A549 (cell line): ENCODE data around the gene APLP2. TPM values are rescaled to one million over a fixed set of nuclear protein-coding genes. Genes with fewer than 3 reads are reported as not detected.

ENCODE experiments used
- ATAC-seq, 2 experiments: fragments of 200-7000 bp in 1 of 2; fragments of >200 bp in 1 of 2; cut with Nextera tagmentation in 1 of 2; cut with Tn5 transposase in 1 of 2; 3 replicates each; pipeline versions ENCODE4 v1.8.0 to v1.9.1; 2018 to 2020; ENCODE audit warnings: mild to moderate bottlenecking in 1 of 2, moderate library complexity in 1 of 2
- CTCF ChIA-PET: fragments of 300-600 bp; sonication (Branson Sonifier 250); formaldehyde crosslinking; extraction: SDS; loops from one replicate; lab custom pipeline; 2021; ENCODE audit warnings: antibody characterized with exemption, inconsistent platforms; lab: Yijun Ruan, JAX
- POLR2A ChIA-PET: fragments of 350-600 bp; formaldehyde crosslinking; extraction: SDS; loops from one replicate; lab custom pipeline; 2021; ENCODE audit warnings: antibody characterized with exemption, inconsistent platforms; lab: Yijun Ruan, JAX
- DNase-seq, 2 experiments: peaks; one replicate each; pipeline versions ENCODE4 v3.0.0 to v3.0.0-alpha.2; 2011 to 2016; ENCODE audit warnings: low read depth in 1 of 2, low spot score in 1 of 2
- FAIRE-seq: peaks from 2 replicates; lab custom pipeline; 2011; peaks lifted over from hg19 to GRCh38; lab: Jason Lieb, UNC
- H3K27ac ChIP-seq, 2 experiments: fragments of >200 bp; sonication (Bioruptor Twin); formaldehyde crosslinking; 3 replicates each; pipeline ENCODE4 v1.5.1; 2016 to 2017
- H3K4me1 ChIP-seq: fragments of >200 bp; sonication (Bioruptor Twin); formaldehyde crosslinking; 3 replicates; pipeline ENCODE4 v1.6.1; 2016
- H3K4me2 ChIP-seq: fragments of >200 bp; sonication (Bioruptor Twin); formaldehyde crosslinking; 3 replicates; pipeline ENCODE4 v1.6.1; 2016
- H3K4me3 ChIP-seq: fragments of >200 bp; sonication (Bioruptor Twin); formaldehyde crosslinking; 3 replicates; pipeline ENCODE4 v1.5.1; 2016
- H3K9me3 ChIP-seq: fragments of >200 bp; sonication (Bioruptor Twin); formaldehyde crosslinking; 3 replicates; pipeline ENCODE4 v1.6.1; 2016
- BHLHE40 ChIP-seq: IDR thresholded peaks from 2 replicates; pipeline ENCODE4 v1.6.1; 2012; ENCODE audit warnings: low read depth, low read length, inconsistent platforms
- CBX8 ChIP-seq: fragments of 200-600 bp; sonication (generic); IDR thresholded peaks from 2 replicates; pipeline ENCODE4 v1.6.1; 2016
- CHD2 ChIP-seq: fragments of 150-350 bp; IDR thresholded peaks from 2 replicates; pipeline ENCODE4 v1.6.1; 2014; ENCODE audit warnings: low read length; ENCODE audit not compliant: partially characterized antibody
- CHD4 ChIP-seq: fragments of 200-600 bp; sonication (generic); IDR thresholded peaks from 2 replicates; pipeline ENCODE4 v1.6.1; 2016; ENCODE audit warnings: antibody characterized with exemption, mild to moderate bottlenecking, borderline replicate concordance
- ESRRA ChIP-seq: fragments of 150-350 bp; IDR thresholded peaks from 2 replicates; pipeline ENCODE4 v1.6.1; 2014; ENCODE audit warnings: mild to moderate bottlenecking, low read length, borderline replicate concordance
- FOXS1 ChIP-seq: fragments of 250-450 bp; sonication (Bioruptor Pico); IDR thresholded peaks from 2 replicates; pipeline ENCODE4 v1.5.0; 2020; ENCODE audit warnings: mild to moderate bottlenecking, moderate library complexity
- GATA3 ChIP-seq: IDR thresholded peaks from 2 replicates; pipeline ENCODE4 v1.6.1; 2012; ENCODE audit warnings: borderline replicate concordance
- HDAC2 ChIP-seq: fragments of 200-600 bp; sonication (generic); IDR thresholded peaks from 2 replicates; pipeline ENCODE4 v1.6.1; 2016
- HOXB13 ChIP-seq: fragments of 250-450 bp; sonication (Bioruptor Pico); IDR thresholded peaks from 2 replicates; pipeline ENCODE4 v1.5.0; 2020; ENCODE audit warnings: low read depth, mild to moderate bottlenecking, moderate library complexity
- KDM1A ChIP-seq: fragments of 200-600 bp; sonication (generic); IDR thresholded peaks from 2 replicates; pipeline ENCODE4 v1.6.1; 2016; ENCODE audit warnings: low read depth, mild to moderate bottlenecking
- POLR2A ChIP-seq: IDR thresholded peaks from 2 replicates; pipeline ENCODE4 v1.6.1; 2012; ENCODE audit warnings: mild to moderate bottlenecking, low read length
- POLR2AphosphoS2 ChIP-seq: conservative IDR thresholded peaks from 2 replicates; pipeline ENCODE4 v1.6.1; 2012; ENCODE audit warnings: low read length, improper control_type of control experiment, inconsistent platforms
- RAD21 ChIP-seq, 2 experiments: fragments of >200 bp in 1 of 2; sonication (Bioruptor Twin) in 1 of 2; formaldehyde crosslinking in 1 of 2; IDR thresholded peaks in 1 of 2; conservative IDR thresholded peaks in 1 of 2; 2 replicates in 1 of 2; 3 replicates in 1 of 2; pipeline ENCODE4 v1.6.1; 2012 to 2018; ENCODE audit warnings: inconsistent platforms in 1 of 2
- RNF2 ChIP-seq: fragments of 200-600 bp; sonication (generic); IDR thresholded peaks from 2 replicates; pipeline ENCODE4 v1.6.1; 2016; ENCODE audit warnings: low read depth, mild to moderate bottlenecking, antibody characterized with exemption, moderate library complexity, borderline replicate concordance
- SMC3 ChIP-seq: fragments of >200 bp; sonication (Bioruptor Twin); formaldehyde crosslinking; IDR thresholded peaks from 3 replicates; pipeline ENCODE4 v1.6.1; 2018; ENCODE audit warnings: inconsistent platforms
- TFCP2L1 ChIP-seq: fragments of 250-450 bp; sonication (Bioruptor Pico); IDR thresholded peaks from 2 replicates; pipeline ENCODE4 v1.5.0; 2021; ENCODE audit warnings: mild to moderate bottlenecking
- ZNF302 ChIP-seq: fragments of 250-450 bp; sonication (Bioruptor Pico); IDR thresholded peaks from 2 replicates; pipeline ENCODE4 v1.9.0; 2021; ENCODE audit warnings: inconsistent platforms, mild to moderate bottlenecking, moderate library complexity
- ZSCAN20 ChIP-seq: fragments of 250-450 bp; sonication (Bioruptor Pico); IDR thresholded peaks from 2 replicates; pipeline ENCODE4 v1.8.0; 2022; ENCODE audit warnings: mild to moderate bottlenecking, moderate library complexity
- whole genome bisulfite sequencing: methylation state at CpG from one replicate; pipeline ENCODE4 v1.1.6; 2017; ENCODE audit errors: missing lambda C conversion rate; 5-methylcytosine and 5-hydroxymethylcytosine counted together
- polyA plus RNA-seq, 4 experiments: library from polyadenylated mRNA; depleted of rRNA in 3 of 4; stranded (reverse); fragments of >200 nt; fragmentation: RNase III in 1 of 4; extraction: RNeasy Plus Mini Kit Qiagen cat#74134 plus additional on column Dnase treatment in 1 of 4; gene quantifications; 2 replicates in 3 of 4; 3 replicates in 1 of 4; pipeline ENCODE4 v1.2.3, GENCODE V29; 2011 to 2017
- TF ChIP-seq, protein P1 (sequence below): fragments of >200 bp; sonication (Bioruptor Twin); formaldehyde crosslinking; IDR thresholded peaks from 3 replicates; pipeline ENCODE4 v1.5.1; 2016
- TF ChIP-seq, protein P2 (sequence below): IDR thresholded peaks from 2 replicates; pipeline ENCODE4 v1.6.1; 2012; ENCODE audit warnings: low read depth, borderline replicate concordance
- TF ChIP-seq, protein P3 (sequence below): fragments of 250-450 bp; sonication (Bioruptor Pico); IDR thresholded peaks from 2 replicates; pipeline ENCODE4 v1.5.0; 2021; ENCODE audit warnings: mild to moderate bottlenecking, moderate library complexity, borderline replicate concordance
- TF ChIP-seq, protein P4 (sequence below): IDR thresholded peaks from 2 replicates; pipeline ENCODE4 v1.6.1; 2012
- TF ChIP-seq, protein P5 (sequence below): fragments of 250-450 bp; sonication (Bioruptor Pico); IDR thresholded peaks from 2 replicates; pipeline ENCODE4 v1.5.0; 2020; ENCODE audit warnings: low read depth, mild to moderate bottlenecking, moderate library complexity

Gene APLP2
- polyA plus RNA-seq, 2 of the 4 experiments (the other 2 are of a cell fraction): 166 to 203 TPM

DNA sequence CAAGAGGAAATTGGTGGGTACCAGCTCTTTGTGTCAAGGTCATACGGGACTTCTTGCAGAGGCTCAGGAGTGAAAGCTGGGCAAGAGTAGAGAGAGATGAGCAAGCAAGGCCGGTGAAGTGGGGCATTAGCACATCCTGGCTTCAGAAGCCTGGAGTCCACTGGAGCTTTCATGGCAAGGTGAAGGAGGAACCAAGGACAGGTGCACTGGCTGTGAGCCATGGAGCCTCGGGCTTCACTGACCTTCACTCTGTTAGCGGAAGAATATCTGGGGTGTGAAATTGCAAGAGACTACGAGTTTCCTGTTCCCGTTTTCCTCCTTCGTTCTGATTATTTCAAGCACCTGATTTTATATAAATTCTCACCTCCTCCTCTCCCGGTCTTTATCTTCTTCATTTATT is 64.0 kb downstream of the APLP2 start:
- ATAC-seq (no peak), FAIRE-seq (no peak), DNase-seq (no peak)
- Histone ChIP-seq H3K4me2 (no peak overlapping the region), H3K9me3 (no peaks in the 10 kb centered on the region), H3K27ac (no peak overlapping the region), H3K4me1 (no peaks in the 10 kb centered on the region), H3K4me3 (no peak overlapping the region)
- CTCF ChIA-PET: interaction anchor here (9.8 kb wide), 1 partner anchor 208 kb away, joined by 109 read pairs; no protein-coding TSS in a partner anchor
- WGBS: 90% methylated on average over 8 of the region's 8 CpGs
- TF ChIP-seq HOXB13 (CRISPR knock-in tag): no peak
- TF ChIP-seq ZSCAN20 (CRISPR knock-in tag): no peak
- no peak for TF ChIP-seq GATA3
- TF ChIP-seq, protein P1, sequence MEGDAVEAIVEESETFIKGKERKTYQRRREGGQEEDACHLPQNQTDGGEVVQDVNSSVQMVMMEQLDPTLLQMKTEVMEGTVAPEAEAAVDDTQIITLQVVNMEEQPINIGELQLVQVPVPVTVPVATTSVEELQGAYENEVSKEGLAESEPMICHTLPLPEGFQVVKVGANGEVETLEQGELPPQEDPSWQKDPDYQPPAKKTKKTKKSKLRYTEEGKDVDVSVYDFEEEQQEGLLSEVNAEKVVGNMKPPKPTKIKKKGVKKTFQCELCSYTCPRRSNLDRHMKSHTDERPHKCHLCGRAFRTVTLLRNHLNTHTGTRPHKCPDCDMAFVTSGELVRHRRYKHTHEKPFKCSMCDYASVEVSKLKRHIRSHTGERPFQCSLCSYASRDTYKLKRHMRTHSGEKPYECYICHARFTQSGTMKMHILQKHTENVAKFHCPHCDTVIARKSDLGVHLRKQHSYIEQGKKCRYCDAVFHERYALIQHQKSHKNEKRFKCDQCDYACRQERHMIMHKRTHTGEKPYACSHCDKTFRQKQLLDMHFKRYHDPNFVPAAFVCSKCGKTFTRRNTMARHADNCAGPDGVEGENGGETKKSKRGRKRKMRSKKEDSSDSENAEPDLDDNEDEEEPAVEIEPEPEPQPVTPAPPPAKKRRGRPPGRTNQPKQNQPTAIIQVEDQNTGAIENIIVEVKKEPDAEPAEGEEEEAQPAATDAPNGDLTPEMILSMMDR: no peak
- TF ChIP-seq, all 56 proteins: peak for 0
- POLR2A ChIA-PET: no interaction called here

DNA sequence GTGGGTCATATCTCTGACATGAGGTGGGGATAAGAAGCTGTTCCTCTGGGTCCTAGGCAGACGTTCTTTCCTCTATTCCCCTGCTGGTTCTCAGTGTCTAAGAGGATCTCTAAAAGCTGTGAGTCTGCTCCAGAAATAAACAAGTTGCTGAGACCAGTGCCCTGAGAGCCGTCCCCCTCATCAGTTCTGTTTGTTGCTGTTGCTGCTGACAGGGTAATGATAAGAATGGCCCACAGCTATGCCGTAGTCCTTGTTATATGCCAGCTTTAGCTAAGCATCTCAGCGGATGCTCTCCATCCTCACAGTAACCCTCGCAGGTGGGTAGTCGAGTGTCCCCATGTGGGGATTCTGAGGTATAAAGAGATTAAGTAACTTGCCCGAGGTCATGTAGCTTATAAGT is 66.4 kb downstream of the APLP2 start:
- Histone ChIP-seq H3K9me3 (no peaks in the 10 kb centered on the region), H3K4me3 (no peak overlapping the region), H3K4me2 (no peak overlapping the region), H3K27ac (no peak overlapping the region), H3K4me1 (no peaks in the 10 kb centered on the region)
- ATAC-seq: no peak
- TF ChIP-seq KDM1A (no peak), CHD4 (no peak), SMC3 (no peak), POLR2A (no peak), TFCP2L1 (CRISPR knock-in tag) (no peak), FOXS1 (no peak), ESRRA (no peak), BHLHE40 (no peak), RNF2 (no peak), ZSCAN20 (CRISPR knock-in tag) (no peak), CBX8 (no peak), HDAC2 (no peak), ZNF302 (no peak), POLR2AphosphoS2 (no peak)
- TF ChIP-seq, protein P2, sequence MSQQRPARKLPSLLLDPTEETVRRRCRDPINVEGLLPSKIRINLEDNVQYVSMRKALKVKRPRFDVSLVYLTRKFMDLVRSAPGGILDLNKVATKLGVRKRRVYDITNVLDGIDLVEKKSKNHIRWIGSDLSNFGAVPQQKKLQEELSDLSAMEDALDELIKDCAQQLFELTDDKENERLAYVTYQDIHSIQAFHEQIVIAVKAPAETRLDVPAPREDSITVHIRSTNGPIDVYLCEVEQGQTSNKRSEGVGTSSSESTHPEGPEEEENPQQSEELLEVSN: no peak
- TF ChIP-seq, protein P3, sequence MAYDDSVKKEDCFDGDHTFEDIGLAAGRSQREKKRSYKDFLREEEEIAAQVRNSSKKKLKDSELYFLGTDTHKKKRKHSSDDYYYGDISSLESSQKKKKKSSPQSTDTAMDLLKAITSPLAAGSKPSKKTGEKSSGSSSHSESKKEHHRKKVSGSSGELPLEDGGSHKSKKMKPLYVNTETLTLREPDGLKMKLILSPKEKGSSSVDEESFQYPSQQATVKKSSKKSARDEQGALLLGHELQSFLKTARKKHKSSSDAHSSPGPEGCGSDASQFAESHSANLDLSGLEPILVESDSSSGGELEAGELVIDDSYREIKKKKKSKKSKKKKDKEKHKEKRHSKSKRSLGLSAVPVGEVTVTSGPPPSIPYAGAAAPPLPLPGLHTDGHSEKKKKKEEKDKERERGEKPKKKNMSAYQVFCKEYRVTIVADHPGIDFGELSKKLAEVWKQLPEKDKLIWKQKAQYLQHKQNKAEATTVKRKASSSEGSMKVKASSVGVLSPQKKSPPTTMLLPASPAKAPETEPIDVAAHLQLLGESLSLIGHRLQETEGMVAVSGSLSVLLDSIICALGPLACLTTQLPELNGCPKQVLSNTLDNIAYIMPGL (CRISPR knock-in tag): no peak
- ChIA-PET CTCF (interaction anchor here (0.6 to 9.8 kb wide), 4 partner anchors 11 to 349 kb away, joined by 3 to 109 read pairs (median 5); no protein-coding TSS in a partner anchor), POLR2A (no interaction called here)
- 88% methylated on average over 6 of the region's 7 CpGs for WGBS
- no peak for DNase-seq
- no peak for FAIRE-seq

DNA sequence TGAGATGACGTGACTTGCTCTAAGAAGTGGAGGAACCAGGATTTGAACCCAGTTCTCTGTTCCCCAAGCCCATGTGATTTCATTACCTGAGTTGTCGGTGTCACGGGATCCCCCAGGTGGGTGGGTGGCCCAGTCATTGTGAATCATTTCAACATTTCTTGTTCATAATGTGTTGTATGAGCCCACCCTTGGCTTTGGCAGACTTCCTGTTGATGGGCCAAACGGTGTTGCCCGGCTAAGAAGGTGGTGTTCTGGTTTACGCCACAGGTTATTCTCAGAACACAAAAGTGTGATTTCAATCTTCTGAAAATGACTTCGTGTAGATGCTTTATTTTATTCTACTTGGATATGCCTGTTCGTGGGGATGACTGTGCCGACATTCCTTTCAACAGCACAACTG is 68.3 kb downstream of the APLP2 start:
- CTCF ChIA-PET: interaction anchor here (0.8 to 9.8 kb wide), 3 partner anchors 8 to 212 kb away, joined by 3 to 109 read pairs (median 4); no protein-coding TSS in a partner anchor
- TF ChIP-seq, protein P4, sequence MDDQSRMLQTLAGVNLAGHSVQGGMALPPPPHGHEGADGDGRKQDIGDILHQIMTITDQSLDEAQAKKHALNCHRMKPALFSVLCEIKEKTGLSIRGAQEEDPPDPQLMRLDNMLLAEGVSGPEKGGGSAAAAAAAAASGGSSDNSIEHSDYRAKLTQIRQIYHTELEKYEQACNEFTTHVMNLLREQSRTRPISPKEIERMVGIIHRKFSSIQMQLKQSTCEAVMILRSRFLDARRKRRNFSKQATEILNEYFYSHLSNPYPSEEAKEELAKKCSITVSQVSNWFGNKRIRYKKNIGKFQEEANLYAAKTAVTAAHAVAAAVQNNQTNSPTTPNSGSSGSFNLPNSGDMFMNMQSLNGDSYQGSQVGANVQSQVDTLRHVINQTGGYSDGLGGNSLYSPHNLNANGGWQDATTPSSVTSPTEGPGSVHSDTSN: no peak
- TF ChIP-seq CHD2 (no peak), ZSCAN20 (CRISPR knock-in tag) (no peak), RAD21 (conservative IDR thresholded peaks at IDR 0.05 in 1 of 2, IDR thresholded peaks at IDR 0.05 in 1 of 2) (no peak)
- TF ChIP-seq, protein P5, sequence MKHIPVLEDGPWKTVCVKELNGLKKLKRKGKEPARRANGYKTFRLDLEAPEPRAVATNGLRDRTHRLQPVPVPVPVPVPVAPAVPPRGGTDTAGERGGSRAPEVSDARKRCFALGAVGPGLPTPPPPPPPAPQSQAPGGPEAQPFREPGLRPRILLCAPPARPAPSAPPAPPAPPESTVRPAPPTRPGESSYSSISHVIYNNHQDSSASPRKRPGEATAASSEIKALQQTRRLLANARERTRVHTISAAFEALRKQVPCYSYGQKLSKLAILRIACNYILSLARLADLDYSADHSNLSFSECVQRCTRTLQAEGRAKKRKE (CRISPR knock-in tag): no peak
- TF ChIP-seq, all 56 proteins: peak for 0
- ATAC-seq: no peak
- H3K4me3 ChIP-seq: no peak overlapping the region
- H3K4me2 ChIP-seq: no peak overlapping the region
- POLR2A ChIA-PET: no interaction called here
- H3K9me3 ChIP-seq: no peaks in the 10 kb centered on the region
- 90% methylated on average over 9 of the region's 9 CpGs for WGBS
- H3K27ac ChIP-seq: no peak overlapping the region
- no peak for FAIRE-seq
- DNase-seq: no peak
- no peaks in the 10 kb centered on the region for H3K4me1 ChIP-seq
